GM12865 (cell line): ENCODE data around the gene HOXC10.

ENCODE experiments used
- DNase-seq: peaks from one replicate; pipeline ENCODE4 v3.0.0; 2010; ENCODE audit warnings: low read depth
- H3K4me3 ChIP-seq: 2 replicates; pipeline ENCODE4 v1.5.1; 2011; ENCODE audit warnings: mild to moderate bottlenecking, low read depth, low read length, control low read depth
- CTCF ChIP-seq: IDR thresholded peaks from 2 replicates; pipeline ENCODE4 v1.5.1; 2011; ENCODE audit warnings: low read length, control low read depth, low read depth, inconsistent platforms; ENCODE audit not compliant: insufficient read depth; ENCODE audit errors: missing control alignments

HOXC10 gene

GRCh38 chr12:53955776-53956250 lies 29.1 kb upstream of the HOXC10 start:
- no peak overlapping the region for H3K4me3 ChIP-seq
- TF ChIP-seq CTCF = no peak
- DNase-seq = no peak

- H3K4me3 ChIP-seq = no peak overlapping the region
- no peak for DNase-seq
- no peak for TF ChIP-seq CTCF
These were observed 28.6 kb upstream of the HOXC10 start for GRCh38 chr12:53956251-53956887.

- TF ChIP-seq CTCF = no peak
- no peak overlapping the region for H3K4me3 ChIP-seq
- DNase-seq = no peak
These were observed 27.9 kb upstream of the HOXC10 start for GRCh38 chr12:53956914-53957536.

- DNase-seq = no peak
These were observed 26.8 kb upstream of the HOXC10 start for GRCh38 chr12:53958128-53958527.

GRCh38 chr12:53959314-53959713 lies 25.6 kb upstream of the HOXC10 start:
- no peak for TF ChIP-seq CTCF
- no peak overlapping the region for H3K4me3 ChIP-seq
- no peak for DNase-seq

More at GRCh38 chr12:53958128-53958527, 26.8 kb upstream of the HOXC10 start:
- H3K4me3 ChIP-seq = no peak overlapping the region
- TF ChIP-seq CTCF = no peak

- no peak for TF ChIP-seq CTCF
- no peak for DNase-seq
- H3K4me3 ChIP-seq = no peak overlapping the region
These were observed 24.5 kb upstream of the HOXC10 start for GRCh38 chr12:53960187-53961024.
